Neural progenitor cell (in vitro differentiated cells): ENCODE measurements around the gene LYAR. TPM values are rescaled to one million over a fixed set of nuclear protein-coding genes. Genes with fewer than 3 reads are reported as not detected.

Source experiments
- DNase-seq: peaks from one replicate; pipeline ENCODE4 v3.0.0-alpha.2; 2016; ENCODE audit warnings: low spot score
- H2AFZ ChIP-seq: fragments of 200-600 bp; sonication (generic); replicated peaks from 2 replicates; pipeline ENCODE4 v1.6.1; 2016; ENCODE audit warnings: antibody characterized with exemption
- H3F3A ChIP-seq: fragments of 200-600 bp; sonication (generic); 2 replicates; pipeline ENCODE4 v1.6.1; 2016; ENCODE audit warnings: antibody characterized with exemption, low read depth
- H3K27ac ChIP-seq: fragments of 200-600 bp; sonication (generic); 2 replicates; pipeline ENCODE4 v1.5.1; 2016; ENCODE audit warnings: mild to moderate bottlenecking
- H3K27me3 ChIP-seq: fragments of 200-600 bp; sonication (generic); 2 replicates; pipeline ENCODE4 v1.6.1; 2016; ENCODE audit warnings: mild to moderate bottlenecking, moderate library complexity
- H3K36me3 ChIP-seq: fragments of 200-600 bp; sonication (generic); 2 replicates; pipeline ENCODE4 v1.5.1; 2016
- H3K4me1 ChIP-seq: fragments of 200-600 bp; sonication (generic); 2 replicates; pipeline ENCODE4 v1.6.1; 2016; ENCODE audit warnings: mixed run types
- H3K4me2 ChIP-seq: fragments of 200-600 bp; sonication (generic); 2 replicates; pipeline ENCODE4 v1.6.1; 2016
- H3K4me3 ChIP-seq: fragments of 200-600 bp; sonication (generic); 2 replicates; pipeline ENCODE4 v1.5.1; 2016
- H3K79me2 ChIP-seq: fragments of 200-600 bp; sonication (generic); 2 replicates; pipeline ENCODE4 v1.6.1; 2016; ENCODE audit warnings: low read depth
- H3K9ac ChIP-seq: fragments of 200-600 bp; sonication (generic); 2 replicates; pipeline ENCODE4 v1.6.1; 2016
- H3K9me3 ChIP-seq: fragments of 200-600 bp; sonication (generic); 2 replicates; pipeline ENCODE4 v1.5.1; 2016; ENCODE audit warnings: low read depth
- H4K20me1 ChIP-seq: fragments of 200-600 bp; sonication (generic); 2 replicates; pipeline ENCODE4 v1.6.1; 2016; ENCODE audit warnings: low read depth
- H3K27ac Mint-ChIP-seq: 3 replicates; pipeline ENCODE4 v1.8.0; 2021; ENCODE audit warnings: mixed read lengths
- H3K27me3 Mint-ChIP-seq: 2 replicates; pipeline ENCODE4 v1.8.0; 2022; ENCODE audit warnings: low read depth, mild to moderate bottlenecking, inconsistent platforms, moderate library complexity, mixed read lengths; ENCODE audit not compliant: insufficient read depth
- H3K36me3 Mint-ChIP-seq: 3 replicates; pipeline ENCODE4 v1.8.0; 2021; ENCODE audit warnings: mixed read lengths
- H3K4me1 Mint-ChIP-seq: 3 replicates; pipeline ENCODE4 v1.8.0; 2021; ENCODE audit warnings: mixed read lengths
- H3K4me3 Mint-ChIP-seq: 3 replicates; pipeline ENCODE4 v1.8.0; 2021; ENCODE audit warnings: mild to moderate bottlenecking, moderate library complexity, mixed read lengths
- H3K9me3 Mint-ChIP-seq: 3 replicates; pipeline ENCODE4 v1.8.0; 2020; ENCODE audit warnings: mixed read lengths
- EZH2 ChIP-seq: fragments of 200-600 bp; sonication (generic); IDR thresholded peaks from 2 replicates; pipeline ENCODE4 v1.6.1; 2017; ENCODE audit warnings: antibody characterized with exemption, mild to moderate bottlenecking, moderate library complexity
- EZH2phosphoT487 ChIP-seq: fragments of 200-600 bp; sonication (generic); IDR thresholded peaks from 2 replicates; pipeline ENCODE4 v1.6.1; 2017; ENCODE audit warnings: antibody characterized with exemption
- total RNA-seq: library from RNA; depleted of rRNA; stranded (reverse); fragments of >200 nt; gene quantifications from 2 replicates; pipeline ENCODE4 v1.2.3, GENCODE V29; 2015; ENCODE audit warnings: low replicate concordance
- TF ChIP-seq, protein P1 (sequence below): fragments of 200-600 bp; sonication (generic); IDR thresholded peaks from 2 replicates; pipeline ENCODE4 v1.5.1; 2017; ENCODE audit warnings: antibody characterized with exemption, mild to moderate bottlenecking

Gene LYAR
- total RNA-seq, 1 donor from 2014 or later = 49.0 TPM

DNA sequence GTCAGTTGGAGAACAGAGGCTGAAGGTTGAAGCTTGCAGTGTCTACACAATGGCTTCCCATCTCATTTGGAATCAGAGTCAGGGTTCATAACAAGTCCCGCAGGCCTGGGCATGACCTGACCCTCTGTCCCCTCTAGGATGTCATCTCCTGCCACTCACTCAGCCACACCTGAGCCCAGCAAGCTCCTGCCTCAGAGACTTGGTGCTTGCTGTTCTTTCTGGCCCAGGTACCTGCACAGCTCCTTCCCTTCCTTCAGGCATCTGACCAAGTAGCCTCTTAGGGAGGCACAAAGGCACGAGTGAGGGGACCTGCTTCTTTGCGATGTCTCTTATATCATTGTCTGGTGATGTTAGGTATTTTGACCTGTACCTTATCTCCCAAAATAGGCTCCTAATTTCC, 9.1 kb upstream of the LYAR start:
- H3K4me2 ChIP-seq = no peak overlapping the region
- H3K9me3 ChIP-seq = no peaks in the 10 kb centered on the region
- TF ChIP-seq EZH2phosphoT487 = no peak
- TF ChIP-seq, protein P1, sequence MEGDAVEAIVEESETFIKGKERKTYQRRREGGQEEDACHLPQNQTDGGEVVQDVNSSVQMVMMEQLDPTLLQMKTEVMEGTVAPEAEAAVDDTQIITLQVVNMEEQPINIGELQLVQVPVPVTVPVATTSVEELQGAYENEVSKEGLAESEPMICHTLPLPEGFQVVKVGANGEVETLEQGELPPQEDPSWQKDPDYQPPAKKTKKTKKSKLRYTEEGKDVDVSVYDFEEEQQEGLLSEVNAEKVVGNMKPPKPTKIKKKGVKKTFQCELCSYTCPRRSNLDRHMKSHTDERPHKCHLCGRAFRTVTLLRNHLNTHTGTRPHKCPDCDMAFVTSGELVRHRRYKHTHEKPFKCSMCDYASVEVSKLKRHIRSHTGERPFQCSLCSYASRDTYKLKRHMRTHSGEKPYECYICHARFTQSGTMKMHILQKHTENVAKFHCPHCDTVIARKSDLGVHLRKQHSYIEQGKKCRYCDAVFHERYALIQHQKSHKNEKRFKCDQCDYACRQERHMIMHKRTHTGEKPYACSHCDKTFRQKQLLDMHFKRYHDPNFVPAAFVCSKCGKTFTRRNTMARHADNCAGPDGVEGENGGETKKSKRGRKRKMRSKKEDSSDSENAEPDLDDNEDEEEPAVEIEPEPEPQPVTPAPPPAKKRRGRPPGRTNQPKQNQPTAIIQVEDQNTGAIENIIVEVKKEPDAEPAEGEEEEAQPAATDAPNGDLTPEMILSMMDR = no peak
- TF ChIP-seq EZH2 = no peak
- H3K4me1 Mint-ChIP-seq = no peaks in the 10 kb centered on the region
- H3K36me3 ChIP-seq = no peaks in the 10 kb centered on the region
- no peak overlapping the region for H3K27ac Mint-ChIP-seq
- peaks cover 10% of the 10 kb centered on the region for H3K36me3 Mint-ChIP-seq
- H4K20me1 ChIP-seq = peaks cover 18% of the 10 kb centered on the region
- H3K4me1 ChIP-seq = no peaks in the 10 kb centered on the region
- DNase-seq = no peak
- H3K27me3 Mint-ChIP-seq = no peaks in the 10 kb centered on the region
- H3F3A ChIP-seq = no peaks in the 10 kb centered on the region
- H3K9ac ChIP-seq = no peak overlapping the region
- no peaks in the 10 kb centered on the region for H3K27me3 ChIP-seq
- H3K79me2 ChIP-seq = peaks cover 19% of the 10 kb centered on the region
- H3K4me3 Mint-ChIP-seq = no peak overlapping the region
- no peak overlapping the region for H2AFZ ChIP-seq
- H3K27ac ChIP-seq = no peak overlapping the region
- H3K4me3 ChIP-seq = no peak overlapping the region
- no peaks in the 10 kb centered on the region for H3K9me3 Mint-ChIP-seq

DNA sequence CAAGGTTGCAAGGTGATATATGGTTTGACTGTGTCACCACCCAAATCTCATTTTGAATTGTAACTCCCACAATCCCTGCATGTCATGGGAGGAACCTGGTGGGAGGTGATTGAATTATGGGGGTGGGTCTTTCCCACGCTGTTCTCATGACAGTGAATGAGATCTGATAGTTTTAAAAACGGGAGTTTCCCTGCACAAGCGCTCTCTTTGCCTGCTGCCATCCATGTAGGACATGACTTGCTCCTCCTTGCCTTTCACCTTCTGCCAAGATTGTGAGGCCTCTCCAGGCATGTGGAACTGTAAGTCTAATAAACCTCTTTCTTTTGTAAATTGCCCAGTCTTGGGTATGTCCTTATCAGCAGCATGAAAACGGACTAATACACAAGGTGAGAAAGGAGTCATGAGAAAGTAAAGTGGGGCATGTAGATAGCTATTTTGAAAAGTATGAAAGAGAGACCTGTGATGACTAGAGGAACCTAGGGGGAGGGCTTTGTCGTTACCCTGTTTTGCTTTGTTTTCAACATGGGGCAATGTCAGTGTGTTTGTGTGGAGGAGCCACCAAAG, 6.4 kb upstream of the LYAR start:
- Histone ChIP-seq H3K36me3 (no peaks in the 10 kb centered on the region), H2AFZ (no peak overlapping the region), H3K4me2 (no peak overlapping the region), H3K4me3 (no peak overlapping the region), H3F3A (no peaks in the 10 kb centered on the region), H3K27me3 (no peaks in the 10 kb centered on the region), H3K9me3 (no peaks in the 10 kb centered on the region), H3K4me1 (peaks cover under 1% of the 10 kb centered on the region), H3K27ac (no peak overlapping the region), H3K9ac (no peak overlapping the region), H4K20me1 (peaks cover 28% of the 10 kb centered on the region), H3K79me2 (peaks cover 45% of the 10 kb centered on the region)
- no peak for TF ChIP-seq EZH2
- TF ChIP-seq, protein P1 = no peak
- no peak for TF ChIP-seq EZH2phosphoT487
- Mint-ChIP-seq H3K27ac (no peak overlapping the region), H3K4me3 (no peak overlapping the region), H3K36me3 (peaks cover 6% of the 10 kb centered on the region), H3K4me1 (peaks cover 4% of the 10 kb centered on the region), H3K9me3 (no peaks in the 10 kb centered on the region), H3K27me3 (no peaks in the 10 kb centered on the region)
- no peak for DNase-seq

DNA sequence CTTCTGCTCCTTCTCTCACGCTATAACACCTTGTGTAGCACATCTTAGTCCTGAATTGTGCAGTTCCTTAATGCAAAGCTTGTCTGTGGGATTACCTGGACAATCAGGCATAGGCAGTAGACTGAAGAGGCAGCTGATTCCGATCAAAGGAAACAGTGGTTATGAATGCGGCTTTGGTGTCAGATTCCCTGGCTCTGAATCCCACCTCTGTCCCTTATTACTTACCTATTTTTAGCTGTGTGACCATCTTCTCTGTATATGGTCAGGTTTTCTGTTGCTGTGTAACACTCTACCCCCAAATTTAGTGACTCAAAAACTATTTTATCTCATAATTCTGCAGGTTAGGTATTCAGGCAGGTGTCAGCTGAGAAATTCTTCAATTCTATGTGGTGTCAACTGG, 3.3 kb upstream of the LYAR start:
- Mint-ChIP-seq H3K4me1 (peaks cover 22% of the 10 kb centered on the region), H3K4me3 (no peak overlapping the region), H3K9me3 (no peaks in the 10 kb centered on the region), H3K27ac (no peak overlapping the region), H3K36me3 (peaks cover 4% of the 10 kb centered on the region), H3K27me3 (no peaks in the 10 kb centered on the region)
- H2AFZ ChIP-seq = no peak overlapping the region
- no peaks in the 10 kb centered on the region for H3K9me3 ChIP-seq
- peaks cover 37% of the 10 kb centered on the region for H4K20me1 ChIP-seq
- H3K4me2 ChIP-seq = no peak overlapping the region
- H3K79me2 ChIP-seq = peaks cover 70% of the 10 kb centered on the region
- no peak overlapping the region for H3K27ac ChIP-seq
- no peaks in the 10 kb centered on the region for H3K36me3 ChIP-seq
- peaks cover 12% of the 10 kb centered on the region for H3K4me1 ChIP-seq
- H3K4me3 ChIP-seq = no peak overlapping the region
- H3F3A ChIP-seq = no peaks in the 10 kb centered on the region
- no peak for TF ChIP-seq EZH2
- TF ChIP-seq EZH2phosphoT487 = no peak
- TF ChIP-seq, protein P1 = no peak
- H3K27me3 ChIP-seq = no peaks in the 10 kb centered on the region
- no peak overlapping the region for H3K9ac ChIP-seq
- DNase-seq = no peak
